Measurements from ENCODE around the gene BBIP1. TPM values are rescaled to one million over a fixed set of nuclear protein-coding genes. Genes with fewer than 3 reads are reported as not detected.
"Not testable (repeated sequence)": the region's sequence is repeated elsewhere in the genome, so short reads cannot be mapped to it uniquely, and the experiment has no call there.

BBIP1 gene
- total and polyA plus RNA-seq, 4 experiments from 2014 or later, result 24.4 to 46.8 (median 35.7) TPM

DNA sequence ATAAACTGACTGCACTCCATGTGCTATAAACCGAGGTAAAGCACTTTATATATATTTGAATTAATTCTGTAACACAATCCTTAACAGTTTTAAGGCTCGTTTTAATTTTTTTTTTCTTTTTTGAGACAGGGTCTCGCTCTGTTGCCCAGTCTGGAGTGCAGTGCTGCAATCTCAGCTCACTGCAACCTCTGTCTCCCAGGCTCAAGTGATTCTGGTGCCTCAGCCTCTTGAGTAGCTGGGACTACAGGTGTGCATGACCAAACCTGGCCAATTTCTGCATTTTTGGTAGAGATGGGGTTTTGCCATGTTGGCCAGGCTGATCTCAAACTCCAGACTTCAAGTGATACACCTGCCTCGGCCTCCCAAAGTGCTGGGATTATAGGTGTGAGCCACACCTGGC lies 3.4 kb downstream of the BBIP1 start:
- H3K27me3 Mint-ChIP-seq; H3K36me3 ChIP-seq (ENCODE audit: insufficient read depth, low read length); H3K27ac ChIP-seq (ENCODE audit: low read depth, low read length); H3K4me3 ChIP-seq (ENCODE audit: low read length in 2 of 2); H3K27me3 ChIP-seq (ENCODE audit: insufficient read depth, low read length); CTCF ChIA-PET (ENCODE audit: partially characterized antibody); H3K9me3 ChIP-seq (ENCODE audit: control insufficient read depth in 1 of 2, low read length in 2 of 2); H3K9me3 Mint-ChIP-seq; H3K4me3 Mint-ChIP-seq; DNase-seq: not testable (repeated sequence)
- Mint-ChIP-seq H3K36me3 (peaks cover 3 to 40% of the 10 kb centered on the region in 2 donors), H3K27ac (peak overlapping the region in 1 of 7 donors; percentile 25), H3K4me1 (peaks cover 22 to 43% (median 32%) of the 10 kb centered on the region in 4 donors)
- H3K4me1 ChIP-seq (ENCODE audit: insufficient read depth, low read length), result peaks cover 17% of the 10 kb centered on the region
- POLR2A ChIA-PET (ENCODE audit: partially characterized antibody), result interaction anchor here (1.0 kb wide), 1 partner anchor 10 kb away, joined by 3 read pairs; no protein-coding TSS in a partner anchor
- intact Hi-C loops (cut with micrococcal nuclease), result loop anchor here (5.0 kb wide), 2 partner anchors 703 to 908 kb away; partner anchors contain the start of gene ADD3

DNA sequence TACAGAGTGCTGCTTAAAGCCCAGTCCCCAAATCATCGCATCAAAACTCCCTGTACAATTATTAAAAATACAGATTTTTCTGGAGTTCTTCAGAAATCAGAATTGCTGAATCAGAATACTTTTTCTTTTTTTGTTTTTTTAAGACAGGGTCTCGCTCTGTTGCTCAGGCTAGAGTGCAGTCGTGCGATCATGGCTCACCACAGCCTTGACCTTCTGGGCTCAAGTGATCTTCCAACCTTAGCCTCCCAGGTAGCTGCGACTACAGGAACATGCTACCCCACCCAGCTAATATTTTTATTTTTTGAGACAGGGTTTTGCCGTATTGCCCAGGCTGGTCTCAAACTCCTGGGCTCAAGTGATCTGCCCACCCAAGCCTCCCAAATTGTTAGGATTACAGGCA lies 3.9 kb downstream of the BBIP1 start:
- intact Hi-C loops (cut with micrococcal nuclease), result loop anchor here (5.0 kb wide), 2 partner anchors 703 to 908 kb away; partner anchors contain the start of gene ADD3
- H3K4me3 Mint-ChIP-seq, result no peak overlapping the region
- H3K27me3 Mint-ChIP-seq, result no peaks in the 10 kb centered on the region
- H3K27ac Mint-ChIP-seq, result peak overlapping the region in 2 of 7 donors; percentile 22 to 43
- Histone ChIP-seq H3K27ac (ENCODE audit: low read depth, low read length) (no peak overlapping the region), H3K36me3 (ENCODE audit: insufficient read depth, low read length) (no peaks in the 10 kb centered on the region), H3K27me3 (ENCODE audit: insufficient read depth, low read length) (no peaks in the 10 kb centered on the region), H3K4me3 (ENCODE audit: low read length in 2 of 2) (no peak overlapping the region), H3K9me3 (ENCODE audit: control insufficient read depth in 1 of 2, low read length in 2 of 2) (no peaks in the 10 kb centered on the region), H3K4me1 (ENCODE audit: insufficient read depth, low read length) (peaks cover 14% of the 10 kb centered on the region)
- POLR2A ChIA-PET (ENCODE audit: partially characterized antibody), result interaction anchor here (1.0 kb wide), 1 partner anchor 9 kb away, joined by 3 read pairs; no protein-coding TSS in a partner anchor
- H3K9me3 Mint-ChIP-seq, result peaks cover 0 to 2% (median 0%) of the 10 kb centered on the region in 8 donors
- no peak for DNase-seq
- H3K4me1 Mint-ChIP-seq, result peaks cover 24 to 43% (median 34%) of the 10 kb centered on the region in 4 donors
- CTCF ChIA-PET (ENCODE audit: partially characterized antibody), result interaction anchor here (1.3 kb wide), 1 partner anchor 19 kb away, joined by 3 read pairs; no protein-coding TSS in a partner anchor
- peaks cover 3 to 39% of the 10 kb centered on the region in 2 donors for H3K36me3 Mint-ChIP-seq

DNA sequence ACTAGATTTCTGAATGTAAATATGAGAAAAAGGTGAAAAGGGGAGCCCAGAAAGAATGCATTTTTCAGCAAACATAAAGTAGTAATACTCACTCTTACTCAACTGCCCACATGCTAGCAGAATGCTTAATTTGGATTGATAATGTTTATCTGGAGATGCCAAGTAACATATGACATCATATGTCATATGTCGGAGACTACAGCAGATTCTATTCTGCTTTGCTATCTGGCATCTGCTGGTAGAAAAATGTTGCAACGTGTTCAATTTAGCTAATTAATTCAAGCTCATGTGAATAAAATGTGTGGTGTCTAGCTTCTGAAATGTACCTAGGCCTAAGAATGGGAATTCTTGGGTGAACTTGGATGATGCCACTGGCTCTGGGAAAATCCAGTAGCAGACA lies 4.5 kb downstream of the BBIP1 start:
- H3K27me3 ChIP-seq (ENCODE audit: insufficient read depth, low read length), result no peaks in the 10 kb centered on the region
- ChIA-PET CTCF (ENCODE audit: partially characterized antibody) (interaction anchor here (1.3 kb wide), 1 partner anchor 18 kb away, joined by 3 read pairs; no protein-coding TSS in a partner anchor), POLR2A (ENCODE audit: partially characterized antibody) (no interaction called here)
- no peaks in the 10 kb centered on the region for H3K36me3 ChIP-seq (ENCODE audit: insufficient read depth, low read length)
- H3K36me3 Mint-ChIP-seq, result peaks cover 3 to 38% of the 10 kb centered on the region in 2 donors
- peaks cover 25 to 44% (median 36%) of the 10 kb centered on the region in 4 donors for H3K4me1 Mint-ChIP-seq
- no peak overlapping the region for H3K4me3 Mint-ChIP-seq
- no peak for DNase-seq
- H3K4me3 ChIP-seq (ENCODE audit: low read length in 2 of 2), result no peak overlapping the region
- H3K4me1 ChIP-seq (ENCODE audit: insufficient read depth, low read length), result peaks cover 14% of the 10 kb centered on the region
- no peak overlapping the region for H3K27ac ChIP-seq (ENCODE audit: low read depth, low read length)
- no peaks in the 10 kb centered on the region for H3K9me3 ChIP-seq (ENCODE audit: control insufficient read depth in 1 of 2, low read length in 2 of 2)
- peaks cover 0 to 2% (median 0%) of the 10 kb centered on the region in 8 donors for H3K9me3 Mint-ChIP-seq
- intact Hi-C loops (cut with micrococcal nuclease), result no loop called here
- H3K27ac Mint-ChIP-seq, result peak overlapping the region in 6 of 7 donors; percentile 20 to 79 (median 56)
- no peaks in the 10 kb centered on the region for H3K27me3 Mint-ChIP-seq

DNA sequence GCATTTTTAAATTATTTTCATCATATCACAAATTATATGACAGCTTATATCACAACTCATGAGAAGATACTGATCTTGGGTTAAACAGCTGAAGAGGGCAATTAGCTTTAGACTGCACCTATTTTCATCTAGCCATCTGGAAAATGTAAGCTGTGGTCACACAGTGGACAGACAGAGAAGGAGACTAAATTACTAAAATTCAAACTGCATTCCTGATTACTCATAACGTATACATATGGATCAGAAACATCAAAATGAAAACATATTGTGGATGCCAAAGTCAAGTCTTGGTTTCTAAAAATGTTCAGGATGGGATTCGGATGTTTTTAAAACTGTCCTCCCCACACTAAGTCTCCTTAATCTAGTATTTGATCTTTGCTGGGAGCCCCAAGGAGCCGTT lies 6.6 kb downstream of the BBIP1 start:
- intact Hi-C loops (cut with micrococcal nuclease), result no loop called here
- Mint-ChIP-seq H3K4me1 (peaks cover 19 to 42% (median 31%) of the 10 kb centered on the region in 4 donors), H3K27ac (peak overlapping the region in 5 of 7 donors; percentile 2 to 57 (median 44))

DNA sequence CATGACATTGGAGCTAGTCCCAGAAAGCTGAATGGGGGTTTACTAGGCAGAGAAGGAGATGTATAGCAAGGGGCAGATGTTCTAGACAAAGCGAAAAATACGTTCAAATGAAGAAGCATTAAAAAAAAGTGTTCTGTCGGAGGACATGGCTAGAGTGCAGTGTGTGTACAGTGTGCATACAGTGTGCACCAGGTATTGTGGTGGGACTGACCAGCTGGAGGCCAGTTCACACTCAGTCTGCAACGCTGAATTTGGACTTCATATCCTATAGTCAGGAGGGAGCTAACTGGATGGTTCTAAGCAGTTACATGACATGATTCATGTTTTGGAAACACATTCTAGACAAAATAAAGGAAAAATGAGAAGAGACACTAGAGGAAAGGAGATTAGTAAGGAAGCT lies 8.8 kb downstream of the BBIP1 start:
- no peaks in the 10 kb centered on the region for H3K9me3 ChIP-seq (ENCODE audit: control insufficient read depth in 1 of 2, low read length in 2 of 2)
- Mint-ChIP-seq H3K27me3 (no peaks in the 10 kb centered on the region), H3K36me3 (peaks cover 3 to 18% of the 10 kb centered on the region in 2 donors), H3K4me3 (no peak overlapping the region), H3K9me3 (no peaks in the 10 kb centered on the region), H3K4me1 (peaks cover 18 to 28% (median 21%) of the 10 kb centered on the region in 4 donors), H3K27ac (peak overlapping the region in 4 of 7 donors; percentile 4 to 68 (median 48))
- H3K27ac ChIP-seq (ENCODE audit: low read depth, low read length), result no peak overlapping the region
- CTCF ChIA-PET (ENCODE audit: partially characterized antibody), result interaction anchor here (0.5 to 2.2 kb wide), 4 partner anchors 8 to 107 kb away, joined by 3 to 4 read pairs (median 3); no protein-coding TSS in a partner anchor
- no peaks in the 10 kb centered on the region for H3K36me3 ChIP-seq (ENCODE audit: insufficient read depth, low read length)
- no peak overlapping the region for H3K4me3 ChIP-seq (ENCODE audit: low read length in 2 of 2)
- no peak for DNase-seq
- POLR2A ChIA-PET (ENCODE audit: partially characterized antibody), result interaction anchor here (0.6 to 2.6 kb wide), 9 partner anchors 9 to 161 kb away, joined by 3 to 22 read pairs (median 5); partner anchors contain the start of genes BBIP1 and SHOC2
- intact Hi-C loops (cut with micrococcal nuclease), result no loop called here
- H3K27me3 ChIP-seq (ENCODE audit: insufficient read depth, low read length), result no peaks in the 10 kb centered on the region
- no peaks in the 10 kb centered on the region for H3K4me1 ChIP-seq (ENCODE audit: insufficient read depth, low read length)

More for the DNA sequence above, 6.6 kb downstream of the BBIP1 start:
- CTCF ChIA-PET (ENCODE audit: partially characterized antibody), result interaction anchor here (0.9 to 1.7 kb wide), 5 partner anchors 11 to 166 kb away, joined by 3 to 6 read pairs (median 3); no protein-coding TSS in a partner anchor
- H3K36me3 ChIP-seq (ENCODE audit: insufficient read depth, low read length), result no peaks in the 10 kb centered on the region
- no peaks in the 10 kb centered on the region for H3K27me3 ChIP-seq (ENCODE audit: insufficient read depth, low read length)
- POLR2A ChIA-PET (ENCODE audit: partially characterized antibody), result interaction anchor here (1.3 kb wide), 1 partner anchor 109 kb away, joined by 4 read pairs; no protein-coding TSS in a partner anchor
- no peak overlapping the region for H3K4me3 Mint-ChIP-seq
- H3K9me3 Mint-ChIP-seq, result no peaks in the 10 kb centered on the region
- no peaks in the 10 kb centered on the region for H3K9me3 ChIP-seq (ENCODE audit: control insufficient read depth in 1 of 2, low read length in 2 of 2)
- no peak for DNase-seq
- peaks cover 3 to 30% of the 10 kb centered on the region in 2 donors for H3K36me3 Mint-ChIP-seq
- no peak overlapping the region for H3K4me3 ChIP-seq (ENCODE audit: low read length in 2 of 2)
- H3K4me1 ChIP-seq (ENCODE audit: insufficient read depth, low read length), result peaks cover 5% of the 10 kb centered on the region
- H3K27ac ChIP-seq (ENCODE audit: low read depth, low read length), result no peak overlapping the region
- H3K27me3 Mint-ChIP-seq, result no peaks in the 10 kb centered on the region

- Histone ChIP-seq H3K27ac (ENCODE audit: low read depth, low read length) (no peak overlapping the region), H3K36me3 (ENCODE audit: insufficient read depth, low read length) (peaks cover under 1% of the 10 kb centered on the region), H3K27me3 (ENCODE audit: insufficient read depth, low read length) (no peaks in the 10 kb centered on the region), H3K9me3 (ENCODE audit: control insufficient read depth in 1 of 2, low read length in 2 of 2) (no peaks in the 10 kb centered on the region), H3K4me3 (ENCODE audit: low read length in 2 of 2) (no peak overlapping the region), H3K4me1 (ENCODE audit: insufficient read depth, low read length) (no peaks in the 10 kb centered on the region)
- peak overlapping the region; percentile 13 to 84 (median 51) for H3K27ac Mint-ChIP-seq
- ChIA-PET POLR2A (ENCODE audit: partially characterized antibody) (interaction anchor here (1.2 to 1.8 kb wide), 5 partner anchors 15 to 154 kb away, joined by 3 to 6 read pairs (median 4); partner anchors contain the start of genes BBIP1 and SHOC2), CTCF (ENCODE audit: partially characterized antibody) (interaction anchor here (0.8 to 1.9 kb wide), 2 partner anchors 16 to 24 kb away, joined by 3 to 5 read pairs; partner anchors contain the start of genes BBIP1 and SHOC2)
- H3K27me3 Mint-ChIP-seq, result no peaks in the 10 kb centered on the region
- H3K4me1 Mint-ChIP-seq, result peaks cover 13 to 35% (median 25%) of the 10 kb centered on the region in 4 donors
- H3K4me3 Mint-ChIP-seq, result no peak overlapping the region
- no peaks in the 10 kb centered on the region for H3K9me3 Mint-ChIP-seq
- H3K36me3 Mint-ChIP-seq, result peaks cover 10 to 54% of the 10 kb centered on the region in 2 donors
- DNase-seq, result no peak
- intact Hi-C loops (cut with micrococcal nuclease), result no loop called here
Measured at GRCh38 chr10:110903280-110904278, 15.4 kb downstream of the BBIP1 start.

Measured in CD4-positive, alpha-beta memory T cell (primary cell).